SK-N-SH (cell line): ENCODE results near the gene IGSF5. TPM values are rescaled to one million over a fixed set of nuclear protein-coding genes. Genes with fewer than 3 reads are reported as not detected.

Experiments used
- CTCF ChIA-PET: fragments of 300-600, 350-600 bp; formaldehyde crosslinking; extraction: SDS; loops from one replicate; lab custom pipeline; 2021; lab: Yijun Ruan, JAX
- POLR2A ChIA-PET: fragments of 350-600 bp; sonication (Branson Sonifier 250); formaldehyde crosslinking; extraction: SDS; loops from one replicate; lab custom pipeline; 2020; ENCODE audit warnings: antibody characterized with exemption, inconsistent platforms; lab: Yijun Ruan, JAX
- DNase-seq: peaks from one replicate; pipeline ENCODE4 v3.0.0; 2012
- H2AFZ ChIP-seq: fragments of 200-600 bp; sonication (generic); 2 replicates; pipeline ENCODE4 v1.8.1; 2016; ENCODE audit warnings: antibody characterized with exemption, mild to moderate bottlenecking, low read depth
- H3F3A ChIP-seq: fragments of 200-600 bp; sonication (generic); replicated peaks from 2 replicates; pipeline ENCODE3; 2016; ENCODE audit warnings: antibody characterized with exemption, mild to moderate bottlenecking; ENCODE audit not compliant: insufficient read depth
- H3K27ac ChIP-seq, 2 experiments: fragments of 200-500 bp in 1 of 2; fragments of 200-600 bp in 1 of 2; sonication (Bioruptor generic) in 1 of 2; sonication (generic), shearing (Covaris generic) in 1 of 2; 2 replicates each; pipeline versions ENCODE4 v1.5.1 to v1.6.1; 2014 to 2016; ENCODE audit warnings: low read depth in 2 of 2, inconsistent platforms in 1 of 2, low read length in 1 of 2, mild to moderate bottlenecking in 1 of 2, mixed read lengths in 1 of 2
- H3K27me3 ChIP-seq: fragments of 200-600 bp; sonication (generic), shearing (Covaris generic); 2 replicates; pipeline ENCODE4 v1.6.1; 2016; ENCODE audit warnings: mixed run types; ENCODE audit not compliant: insufficient read depth
- H3K36me3 ChIP-seq, 2 experiments: fragments of 200-500 bp in 1 of 2; fragments of 200-600 bp in 1 of 2; sonication (Bioruptor generic) in 1 of 2; sonication (generic) in 1 of 2; replicated peaks in 1 of 2; 2 replicates each; pipeline versions ENCODE3 to v1.5.1; 2014 to 2016; ENCODE audit warnings: low read length in 1 of 2, mild to moderate bottlenecking in 1 of 2; ENCODE audit not compliant: insufficient read depth in 2 of 2, control insufficient read depth in 1 of 2
- H3K4me1 ChIP-seq, 2 experiments: fragments of 200-500 bp in 1 of 2; fragments of 200-600 bp in 1 of 2; sonication (Bioruptor generic) in 1 of 2; sonication (generic), shearing (Covaris generic) in 1 of 2; 2 replicates each; pipeline versions ENCODE4 v1.5.1 to v1.6.1; 2014 to 2016; ENCODE audit warnings: low read depth in 1 of 2, low read length in 1 of 2, mixed run types in 1 of 2; ENCODE audit not compliant: insufficient read depth in 2 of 2, control insufficient read depth in 1 of 2
- H3K4me2 ChIP-seq: fragments of 200-600 bp; sonication (generic), shearing (Covaris generic); 2 replicates; pipeline ENCODE4 v1.6.1; 2017; ENCODE audit warnings: mixed run types
- H3K4me3 ChIP-seq, 2 experiments: fragments of 200-500 bp in 1 of 2; fragments of 200-600 bp in 1 of 2; sonication (Bioruptor generic) in 1 of 2; sonication (generic), shearing (Covaris generic) in 1 of 2; 2 replicates each; pipeline versions ENCODE4 v1.5.1 to v1.8.1; 2014 to 2016; ENCODE audit warnings: low read depth in 2 of 2, inconsistent platforms in 1 of 2, low read length in 1 of 2, mild to moderate bottlenecking in 1 of 2, mixed read lengths in 1 of 2, moderate library complexity in 1 of 2
- H3K79me2 ChIP-seq: fragments of 200-600 bp; sonication (generic); 2 replicates; pipeline ENCODE4 v1.8.1; 2017; ENCODE audit warnings: mild to moderate bottlenecking; ENCODE audit not compliant: insufficient read depth
- H3K9ac ChIP-seq: fragments of 200-600 bp; sonication (generic); 2 replicates; pipeline ENCODE4 v1.6.1; 2017; ENCODE audit warnings: mixed run types
- H3K9me2 ChIP-seq: fragments of 200-600 bp; sonication (generic); 2 replicates; pipeline ENCODE4 v1.6.1; 2017; ENCODE audit warnings: mixed run types
- H3K9me3 ChIP-seq: fragments of 200-600 bp; sonication (generic); 2 replicates; pipeline ENCODE4 v1.6.1; 2017; ENCODE audit warnings: mixed run types, mild to moderate bottlenecking, moderate library complexity
- H4K20me1 ChIP-seq: fragments of 200-600 bp; sonication (generic); 2 replicates; pipeline ENCODE4 v1.6.1; 2017; ENCODE audit warnings: mild to moderate bottlenecking, mixed run types; ENCODE audit not compliant: insufficient read depth
- CTCF ChIP-seq: fragments of 200-600 bp; sonication (generic); IDR thresholded peaks from 2 replicates; pipeline ENCODE4 v1.6.1; 2017; ENCODE audit warnings: antibody characterized with exemption, mild to moderate bottlenecking, moderate library complexity
- ELF1 ChIP-seq: IDR thresholded peaks from 2 replicates; pipeline ENCODE4 v1.4.0; 2012
- EZH2phosphoT487 ChIP-seq: fragments of 200-600 bp; sonication (generic); IDR thresholded peaks from 2 replicates; pipeline ENCODE4 v1.6.1; 2017; ENCODE audit warnings: low read depth, mixed run types, mild to moderate bottlenecking, antibody characterized with exemption, moderate library complexity, borderline replicate concordance
- FOSL2 ChIP-seq: IDR thresholded peaks from 2 replicates; pipeline ENCODE4 v1.4.0; 2012; ENCODE audit warnings: low read depth, mild to moderate bottlenecking, moderate library complexity, borderline replicate concordance
- FOXM1 ChIP-seq: IDR thresholded peaks from 2 replicates; pipeline ENCODE4 v1.4.0; 2012; ENCODE audit warnings: low read depth, mild to moderate bottlenecking
- GABPA ChIP-seq: IDR thresholded peaks from 2 replicates; pipeline ENCODE4 v1.4.0; 2012; ENCODE audit warnings: low read depth, mild to moderate bottlenecking
- MEF2A ChIP-seq: IDR thresholded peaks from 2 replicates; pipeline ENCODE4 v1.4.0; 2012; ENCODE audit warnings: low read depth, borderline replicate concordance
- MXI1 ChIP-seq: IDR thresholded peaks from 2 replicates; pipeline ENCODE4 v1.6.1; 2012; ENCODE audit warnings: mild to moderate bottlenecking, low read depth, low read length, improper control_type of control experiment
- NRF1 ChIP-seq: IDR thresholded peaks from 2 replicates; pipeline ENCODE4 v1.6.1; 2012; ENCODE audit warnings: low read depth, mild to moderate bottlenecking, low read length
- RAD21 ChIP-seq: IDR thresholded peaks from 2 replicates; pipeline ENCODE4 v1.6.1; 2012; ENCODE audit warnings: mild to moderate bottlenecking, low read length
- RCOR1 ChIP-seq: fragments of 150-350 bp; IDR thresholded peaks from 2 replicates; pipeline ENCODE4 v1.6.1; 2017; ENCODE audit warnings: antibody characterized with exemption, low read length
- SMC3 ChIP-seq: IDR thresholded peaks from 2 replicates; pipeline ENCODE4 v1.6.1; 2012; ENCODE audit warnings: low read depth, low read length, improper control_type of control experiment
- WGBS: methylation state at CpG from one replicate; pipeline ENCODE4 v1.1.6; 2017; ENCODE audit warnings: low lambda C conversion rate; 5-methylcytosine and 5-hydroxymethylcytosine counted together
- polyA plus RNA-seq, 3 experiments: library from polyadenylated mRNA; depleted of rRNA; stranded (reverse); fragments of >200 nt; gene quantifications; 2 replicates each; pipeline ENCODE4 v1.2.3, GENCODE V29; 2012

The IGSF5 gene
- polyA plus RNA-seq, 1 of the 3 experiments (the other 2 are of a cell fraction): 0.08 TPM

- H3K36me3 ChIP-seq: no peaks in the 10 kb centered on the region
- no peak for DNase-seq
- H3K9me2 ChIP-seq: no peaks in the 10 kb centered on the region
- H3K27ac ChIP-seq: no peak overlapping the region
- H3K27me3 ChIP-seq: no peaks in the 10 kb centered on the region
- no peaks in the 10 kb centered on the region for H4K20me1 ChIP-seq
- WGBS: 33% methylated on average over 3 of the region's 3 CpGs
- H3F3A ChIP-seq: no peaks in the 10 kb centered on the region
- TF ChIP-seq MXI1: no peak
- TF ChIP-seq GABPA: no peak
- TF ChIP-seq FOSL2: no peak
- TF ChIP-seq NRF1: no peak
- CTCF ChIA-PET: no interaction called here
- no peak overlapping the region for H2AFZ ChIP-seq
- no peaks in the 10 kb centered on the region for H3K4me1 ChIP-seq
- H3K79me2 ChIP-seq: no peaks in the 10 kb centered on the region
- no peak overlapping the region for H3K4me3 ChIP-seq
- no peaks in the 10 kb centered on the region for H3K9me3 ChIP-seq
- H3K9ac ChIP-seq: no peak overlapping the region
- POLR2A ChIA-PET: no interaction called here
- no peak overlapping the region for H3K4me2 ChIP-seq
Measured at GRCh38 chr21:39781331-39781730, 36.3 kb downstream of the IGSF5 start.

- Histone ChIP-seq H2AFZ (no peak overlapping the region), H3K9me3 (no peaks in the 10 kb centered on the region), H3K4me2 (no peak overlapping the region), H3K36me3 (no peaks in the 10 kb centered on the region), H3K79me2 (no peaks in the 10 kb centered on the region), H3F3A (no peaks in the 10 kb centered on the region)
- CTCF ChIA-PET: interaction anchor here (0.6 to 2.6 kb wide), 16 partner anchors 9 to 1340 kb away, joined by 3 to 32 read pairs (median 3); partner anchors contain the start of gene PCP4
- 8% methylated on average over 8 of the region's 9 CpGs for WGBS
- peak; percentile 63; the same call in 1 of the 2 replicates for TF ChIP-seq SMC3
- no peak for TF ChIP-seq FOXM1
- TF ChIP-seq CTCF: peak; percentile 26; the same call in 1 of the 2 replicates
- peak; percentile 89 for TF ChIP-seq RAD21
- TF ChIP-seq RCOR1: peak; percentile 58; the same call in 1 of the 2 replicates
- TF ChIP-seq, all 33 proteins: peak for 4
- H3K27ac ChIP-seq: no peak overlapping the region
- no peak overlapping the region for H3K4me3 ChIP-seq
- H3K27me3 ChIP-seq: no peaks in the 10 kb centered on the region
- H4K20me1 ChIP-seq: no peaks in the 10 kb centered on the region
- no peaks in the 10 kb centered on the region for H3K9me2 ChIP-seq
- POLR2A ChIA-PET: interaction anchor here (0.7 kb wide), 1 partner anchor 1133 kb away, joined by 3 read pairs; no protein-coding TSS in a partner anchor
- H3K4me1 ChIP-seq: no peaks in the 10 kb centered on the region; a peak in 1 of 4 replicates
- no peak overlapping the region for H3K9ac ChIP-seq
- peak; percentile 75 for DNase-seq
Measured at GRCh38 chr21:39788383-39788782, 43.4 kb downstream of the IGSF5 start.

- Histone ChIP-seq H3K27ac (no peak overlapping the region), H3K4me2 (no peak overlapping the region), H3K79me2 (no peaks in the 10 kb centered on the region), H3K9me3 (no peaks in the 10 kb centered on the region), H3K9ac (no peak overlapping the region), H3F3A (no peaks in the 10 kb centered on the region), H3K36me3 (no peaks in the 10 kb centered on the region), H3K4me1 (no peaks in the 10 kb centered on the region), H4K20me1 (no peaks in the 10 kb centered on the region), H3K27me3 (no peaks in the 10 kb centered on the region), H3K4me3 (no peak overlapping the region), H2AFZ (no peak overlapping the region), H3K9me2 (no peaks in the 10 kb centered on the region)
- no peak for DNase-seq
- TF ChIP-seq NRF1: no peak
- TF ChIP-seq MEF2A: no peak
- no peak for TF ChIP-seq ELF1
- TF ChIP-seq EZH2phosphoT487: no peak
- ChIA-PET CTCF (interaction anchor here (0.8 to 3.5 kb wide), 4 partner anchors 8 to 334 kb away, joined by 3 to 12 read pairs (median 3); no protein-coding TSS in a partner anchor), POLR2A (no interaction called here)
- WGBS: 66% methylated on average over 8 of the region's 8 CpGs
Measured at GRCh38 chr21:39796466-39796865, 51.5 kb downstream of the IGSF5 start.
